ENCODE data around the gene METRN.

DNA sequence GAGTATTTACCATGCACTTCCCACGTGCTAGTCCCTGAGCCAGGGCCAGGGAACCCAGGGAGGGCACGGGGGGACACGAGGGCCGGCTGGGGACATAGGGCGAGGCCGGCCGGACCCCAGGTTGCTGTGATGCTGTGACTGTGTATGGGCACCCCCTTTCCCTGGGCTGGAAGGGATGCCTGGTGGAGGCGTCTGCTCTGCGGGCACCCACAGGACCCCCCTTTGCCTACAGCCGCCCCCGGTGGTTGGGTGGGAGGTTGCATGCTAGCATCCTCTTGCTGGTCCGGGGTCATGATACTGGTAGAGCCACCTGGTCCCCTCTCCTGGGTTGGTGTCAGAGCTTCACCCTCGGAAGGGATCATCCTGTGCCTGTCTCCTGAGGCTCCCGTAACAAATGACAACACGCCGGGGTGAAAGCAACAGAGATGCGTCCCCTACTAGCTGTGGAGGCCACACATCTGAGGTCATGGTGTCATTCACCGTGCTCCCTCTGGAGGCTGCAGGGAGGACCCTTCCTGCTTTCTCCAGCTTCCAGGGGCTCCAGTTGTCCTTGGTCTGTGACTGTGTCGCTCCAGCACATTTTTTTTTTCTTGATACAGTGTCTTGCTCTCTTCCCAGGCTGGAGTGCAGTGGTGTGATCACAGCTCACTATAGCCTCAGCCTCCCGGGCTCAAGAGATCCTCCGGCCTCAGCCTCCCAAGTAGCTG is 29.0 kb downstream of the METRN start:
- TF ChIP-seq POLR2A (IDR thresholded peaks at IDR 0.05): no peak
- TF ChIP-seq CTCF (IDR thresholded peaks at IDR 0.05): no peak

Data from adrenal gland (tissue), 5 donors.